ENCODE measurements around the gene C14orf180.

The C14orf180 gene

DNA sequence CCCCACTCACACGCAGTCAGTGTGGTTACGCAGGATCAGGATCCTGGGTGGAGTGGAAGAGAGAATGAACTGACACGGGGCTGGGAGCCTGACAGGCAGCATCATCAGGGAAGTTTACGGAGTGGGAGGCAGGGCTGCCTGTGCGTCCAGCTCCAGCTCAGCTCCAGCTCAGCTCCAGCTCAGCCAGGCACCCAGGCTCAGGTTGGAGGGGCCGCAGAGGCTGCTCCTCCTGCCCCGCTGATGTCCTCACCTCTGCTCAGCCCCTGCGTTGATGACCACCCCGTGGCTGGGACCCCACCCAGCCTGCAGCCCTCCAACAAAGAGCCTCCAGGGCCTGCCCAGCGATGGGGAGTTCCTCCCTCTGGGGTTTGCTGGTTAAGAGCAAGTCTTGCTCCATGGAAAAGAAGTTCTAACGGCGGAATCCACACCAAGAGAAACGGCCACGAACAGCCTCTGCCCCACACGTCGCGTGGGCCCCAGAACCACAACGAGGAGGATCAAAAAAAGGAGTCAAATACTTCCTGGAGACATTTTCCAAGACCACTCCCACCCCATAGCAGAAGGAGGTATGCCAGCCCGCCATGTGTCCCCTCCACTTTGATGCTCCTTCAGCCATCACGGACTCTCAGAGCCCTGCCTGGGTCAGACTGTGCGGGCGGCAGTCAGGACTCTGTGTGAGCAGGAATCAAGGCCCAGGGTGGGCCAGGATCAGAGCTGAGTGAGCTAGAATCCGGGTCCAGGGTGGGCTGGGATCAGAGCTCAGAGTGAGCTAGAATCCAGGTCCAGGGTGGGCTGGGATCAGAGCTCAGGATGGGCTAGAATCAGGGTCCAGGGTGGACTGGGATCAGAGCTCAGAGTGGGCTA is 17.7 kb upstream of the C14orf180 start:
- DNase-seq (ENCODE audit: low read depth) = no peak

- DNase-seq (ENCODE audit: low read depth) = no peak
Observed at GRCh38 chr14:104562606-104563005, 17.0 kb upstream of the C14orf180 start.

DNA sequence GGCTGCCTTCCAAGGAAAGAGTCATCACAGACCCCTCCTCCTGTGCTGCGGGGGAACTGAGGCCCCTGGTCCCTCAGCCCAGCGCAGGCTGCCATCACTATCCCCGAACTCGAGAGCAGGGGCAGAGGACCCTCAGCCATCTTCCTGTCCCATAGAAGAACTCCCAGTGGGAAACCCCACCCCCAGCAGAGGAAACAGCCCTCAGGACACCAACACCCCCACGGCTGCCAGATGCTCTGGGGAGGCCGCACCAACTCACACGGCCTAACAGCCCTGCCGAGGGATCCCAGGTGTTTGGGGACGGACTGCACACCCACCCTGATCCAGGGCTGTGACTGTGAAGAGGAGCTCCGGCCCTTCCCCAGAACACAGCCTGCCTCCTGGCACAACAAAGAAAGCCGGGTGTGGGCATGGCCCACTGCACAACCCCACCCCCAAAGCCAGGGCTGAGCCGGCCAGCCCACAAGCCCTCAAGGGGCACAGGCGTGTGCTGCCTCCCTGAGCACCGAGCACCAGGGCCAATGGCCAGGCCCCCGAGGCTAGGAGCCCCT is 16.3 kb upstream of the C14orf180 start:
- DNase-seq (ENCODE audit: low read depth) = no peak

- peak; percentile 52 for DNase-seq (ENCODE audit: low read depth)
Observed at GRCh38 chr14:104563742-104564615, 15.6 kb upstream of the C14orf180 start.

GRCh38 chr14:104564744-104565679 is 14.6 kb upstream of the C14orf180 start:
- DNase-seq (ENCODE audit: low read depth) = no peak

GRCh38 chr14:104567141-104567956 is 12.2 kb upstream of the C14orf180 start:
- DNase-seq (ENCODE audit: low read depth) = no peak

DNA sequence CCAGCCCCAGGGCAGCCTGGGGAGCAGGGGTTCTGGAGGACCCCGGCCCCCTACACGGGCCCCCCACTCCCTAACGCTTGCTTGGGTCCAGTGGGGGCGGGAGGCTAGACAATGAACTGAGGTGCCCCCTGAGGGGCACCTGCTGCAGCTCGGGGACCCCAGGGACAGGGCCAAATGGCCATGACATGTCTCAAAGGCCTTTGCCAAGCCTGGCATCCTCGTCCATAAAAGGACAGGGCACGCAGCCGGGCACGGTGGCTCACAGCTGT is 11.7 kb upstream of the C14orf180 start:
- no peak for DNase-seq (ENCODE audit: low read depth)

DNA sequence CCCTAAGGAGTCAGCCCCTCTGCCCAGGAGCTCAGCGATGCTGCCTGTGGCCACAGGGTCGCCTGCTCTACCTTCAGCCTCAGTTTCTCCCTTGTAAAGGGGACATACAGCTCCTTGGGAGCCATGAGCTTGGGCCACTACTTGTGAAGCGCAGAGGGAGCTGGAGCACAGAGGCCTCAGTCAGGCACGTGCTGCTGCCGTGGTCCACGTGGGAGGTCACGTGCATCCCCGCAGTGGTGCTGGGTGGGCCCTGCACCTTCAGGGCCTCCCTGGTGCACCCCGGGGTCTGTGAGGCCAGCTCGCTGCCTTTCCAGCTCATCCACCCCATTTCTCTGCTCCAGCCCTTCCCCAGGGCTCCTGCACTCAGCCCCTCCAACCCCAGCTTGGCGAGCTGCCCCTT is 10.9 kb upstream of the C14orf180 start:
- DNase-seq (ENCODE audit: low read depth) = no peak

DNA sequence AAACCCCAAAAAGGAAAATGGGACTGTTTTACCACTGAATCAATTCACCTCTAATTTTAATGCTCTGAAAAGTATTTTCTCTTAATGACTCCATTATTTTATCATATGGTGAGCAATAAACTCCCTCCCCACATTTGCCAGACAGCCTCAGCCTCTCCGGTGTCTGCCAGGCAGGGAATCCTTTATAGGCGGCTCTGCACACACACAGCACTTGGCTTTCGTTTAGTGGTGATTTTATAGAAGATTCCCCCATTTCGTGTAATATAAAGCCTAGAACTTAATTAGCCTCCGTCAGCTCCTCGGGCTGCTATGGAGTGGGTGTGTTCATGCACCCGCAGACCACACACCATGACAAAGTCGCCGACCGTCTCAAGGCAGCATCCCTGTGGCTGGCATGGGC is 10.1 kb upstream of the C14orf180 start:
- no peak for DNase-seq (ENCODE audit: low read depth)

GRCh38 chr14:104571246-104571645 is 8.3 kb upstream of the C14orf180 start:
- no peak for DNase-seq (ENCODE audit: low read depth)

- DNase-seq (ENCODE audit: low read depth) = no peak
Observed at GRCh38 chr14:104572024-104572626, 7.4 kb upstream of the C14orf180 start.

DNA sequence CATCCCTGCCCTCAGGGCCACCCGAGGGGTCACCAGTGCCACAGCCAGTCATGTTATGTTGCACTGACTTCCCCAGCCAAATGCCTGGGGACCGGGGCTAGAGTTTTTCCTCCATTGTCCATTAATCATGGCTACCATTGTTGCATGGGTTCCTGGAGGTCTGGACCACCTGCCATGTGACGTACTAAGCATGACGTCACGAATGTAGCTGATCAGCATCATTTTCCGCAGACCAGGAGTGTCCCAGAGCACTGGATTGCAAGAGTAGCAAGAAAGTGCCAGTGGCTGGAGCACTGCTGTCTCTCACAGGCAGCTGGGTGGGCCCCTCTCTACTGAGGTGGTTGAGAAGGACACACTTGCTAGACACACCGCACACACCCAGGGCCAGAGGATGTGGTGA is 6.9 kb upstream of the C14orf180 start:
- no peak for DNase-seq (ENCODE audit: low read depth)

DNA sequence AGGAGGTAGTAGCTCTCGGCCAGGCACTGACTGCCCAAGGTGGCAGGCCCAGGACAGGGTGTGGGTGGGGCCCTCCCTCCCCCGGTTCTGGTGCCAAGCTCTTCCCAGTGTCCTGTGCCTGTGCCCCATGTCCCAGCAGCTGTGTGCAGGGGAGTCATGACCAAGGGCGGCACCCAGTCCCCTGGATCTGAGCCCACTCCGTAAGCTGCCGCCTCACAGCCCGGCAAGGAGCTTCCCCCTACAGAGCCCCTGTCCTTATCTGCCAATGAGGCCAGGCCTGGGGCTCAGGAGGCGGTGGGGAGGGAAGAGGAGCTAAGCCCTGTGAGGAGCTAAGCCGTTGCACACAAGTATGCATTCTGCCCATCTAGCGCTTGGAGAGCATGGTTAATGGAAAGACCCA is 5.6 kb upstream of the C14orf180 start:
- no peak for DNase-seq (ENCODE audit: low read depth)

GRCh38 chr14:104574536-104574935 is 5.0 kb upstream of the C14orf180 start:
- DNase-seq (ENCODE audit: low read depth) = no peak

- DNase-seq (ENCODE audit: low read depth) = no peak
Observed at GRCh38 chr14:104574978-104575583, 4.5 kb upstream of the C14orf180 start.

- no peak for DNase-seq (ENCODE audit: low read depth)
Observed at GRCh38 chr14:104576232-104576969, 3.2 kb upstream of the C14orf180 start.

GRCh38 chr14:104576970-104577332 is 2.6 kb upstream of the C14orf180 start:
- DNase-seq (ENCODE audit: low read depth) = no peak

GRCh38 chr14:104577426-104577825 is 2.1 kb upstream of the C14orf180 start:
- no peak for DNase-seq (ENCODE audit: low read depth)

DNA sequence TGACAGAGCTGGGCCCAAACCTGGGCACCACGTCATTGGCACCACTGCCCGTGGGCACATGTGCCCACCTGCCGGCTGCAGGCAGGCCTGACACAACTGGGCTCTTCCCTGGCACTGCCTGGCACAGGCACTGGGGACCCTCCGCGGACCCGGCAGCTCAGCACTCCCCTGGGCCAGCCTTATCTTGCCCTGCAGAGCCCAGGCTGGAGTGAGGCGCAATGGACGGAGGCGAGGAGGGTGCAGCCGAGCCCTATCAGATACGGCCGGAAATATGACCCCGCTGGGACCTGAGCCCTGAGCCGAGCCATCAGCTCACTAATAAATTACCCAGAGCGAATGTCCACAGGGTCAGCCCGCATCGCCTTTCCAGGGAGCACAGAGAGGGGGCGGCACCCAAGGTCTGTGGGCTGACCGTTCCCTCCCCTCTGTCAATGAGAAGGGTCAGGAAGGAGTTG is 1.7 kb upstream of the C14orf180 start:
- DNase-seq (ENCODE audit: low read depth) = no peak

Data from T follicular helper cell (primary cell).